ENCODE measurements around the gene MAN1A1. TPM values are rescaled to one million over a fixed set of nuclear protein-coding genes. Genes with fewer than 3 reads are reported as not detected.

MAN1A1 gene
- total and polyA plus RNA-seq, 2 of the 4 experiments (the other 2 are of a cell fraction): 5.9 to 6.4 TPM

DNA sequence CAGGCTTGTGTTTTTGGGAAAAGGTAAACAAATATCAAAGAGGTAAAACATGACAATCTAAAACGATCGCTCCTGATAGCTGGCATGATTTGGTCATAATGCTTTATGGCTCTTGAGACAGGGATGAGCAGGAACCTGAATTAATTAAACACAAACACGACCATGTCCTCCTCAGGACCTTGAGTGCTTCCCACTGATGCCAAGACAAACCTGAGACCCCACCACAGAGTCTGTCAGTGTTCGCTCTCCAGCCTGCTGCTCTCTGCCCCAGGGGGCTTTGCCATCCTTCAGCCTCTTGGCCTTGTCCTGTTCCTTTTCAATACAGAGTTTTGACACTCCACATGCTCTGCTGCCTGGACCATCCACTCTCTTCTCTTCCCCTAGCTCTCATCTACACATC lies 119.4 kb downstream of the MAN1A1 start:
- H3K79me1 ChIP-seq (ENCODE audit: low read depth in 1 of 2, low read length in 2 of 2): no peaks in the 10 kb centered on the region
- WGBS, 2 experiments (ENCODE audit: extremely low coverage in 2 of 2, insufficient read length in 1 of 2): 40% methylated on average over 1 of the region's 4 CpGs; no CpG with 5 or more reads in 1 of the 2 experiments
- H4K8ac ChIP-seq (ENCODE audit: low read depth in 2 of 2, low read length in 2 of 2): no peak overlapping the region
- no peak overlapping the region for H2BK15ac ChIP-seq (ENCODE audit: low read depth, low read length)
- no TSS peak for BruUV-seq (replicated peaks)
- no peak overlapping the region for H3K18ac ChIP-seq (ENCODE audit: low read depth, low read length)
- no peak overlapping the region for H3K9ac ChIP-seq (ENCODE audit: low read depth, low read length)
- no peak overlapping the region for H3K4me2 ChIP-seq (ENCODE audit: low read depth, low read length)
- H4K20me1 ChIP-seq (ENCODE audit: insufficient read depth, low read length): no peaks in the 10 kb centered on the region
- H3K14ac ChIP-seq (replicated peaks; ENCODE audit: low read depth, low read length): no peak overlapping the region
- H3K9me1 ChIP-seq (ENCODE audit: insufficient read depth, low read length): no peaks in the 10 kb centered on the region
- TF ChIP-seq, protein P1, sequence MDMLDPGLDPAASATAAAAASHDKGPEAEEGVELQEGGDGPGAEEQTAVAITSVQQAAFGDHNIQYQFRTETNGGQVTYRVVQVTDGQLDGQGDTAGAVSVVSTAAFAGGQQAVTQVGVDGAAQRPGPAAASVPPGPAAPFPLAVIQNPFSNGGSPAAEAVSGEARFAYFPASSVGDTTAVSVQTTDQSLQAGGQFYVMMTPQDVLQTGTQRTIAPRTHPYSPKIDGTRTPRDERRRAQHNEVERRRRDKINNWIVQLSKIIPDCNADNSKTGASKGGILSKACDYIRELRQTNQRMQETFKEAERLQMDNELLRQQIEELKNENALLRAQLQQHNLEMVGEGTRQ (IDR thresholded peaks at IDR 0.05; ENCODE audit: low read depth, low read length): no peak
- TF ChIP-seq, protein P2, sequence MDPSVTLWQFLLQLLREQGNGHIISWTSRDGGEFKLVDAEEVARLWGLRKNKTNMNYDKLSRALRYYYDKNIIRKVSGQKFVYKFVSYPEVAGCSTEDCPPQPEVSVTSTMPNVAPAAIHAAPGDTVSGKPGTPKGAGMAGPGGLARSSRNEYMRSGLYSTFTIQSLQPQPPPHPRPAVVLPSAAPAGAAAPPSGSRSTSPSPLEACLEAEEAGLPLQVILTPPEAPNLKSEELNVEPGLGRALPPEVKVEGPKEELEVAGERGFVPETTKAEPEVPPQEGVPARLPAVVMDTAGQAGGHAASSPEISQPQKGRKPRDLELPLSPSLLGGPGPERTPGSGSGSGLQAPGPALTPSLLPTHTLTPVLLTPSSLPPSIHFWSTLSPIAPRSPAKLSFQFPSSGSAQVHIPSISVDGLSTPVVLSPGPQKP (IDR thresholded peaks at IDR 0.05; ENCODE audit: borderline replicate concordance, low read depth, low read length): no peak
- TF ChIP-seq FOS (IDR thresholded peaks at IDR 0.05; ENCODE audit: low read depth, low read length) (no peak), POLR2A (IDR thresholded peaks at IDR 0.05; ENCODE audit: low read depth, low read length) (no peak), MAFK (IDR thresholded peaks at IDR 0.05; ENCODE audit: low read depth, low read length) (no peak), MXI1 (IDR thresholded peaks at IDR 0.05; ENCODE audit: borderline replicate concordance, low read depth, low read length) (no peak), RCOR1 (IDR thresholded peaks at IDR 0.05; ENCODE audit: insufficient replicate concordance, low read length) (no peak), NFE2L2 (IDR thresholded peaks at IDR 0.05; ENCODE audit: low read depth, low read length) (no peak), MAZ (IDR thresholded peaks at IDR 0.05; ENCODE audit: borderline replicate concordance, low read depth, low read length) (no peak)
- TF ChIP-seq, protein P3, sequence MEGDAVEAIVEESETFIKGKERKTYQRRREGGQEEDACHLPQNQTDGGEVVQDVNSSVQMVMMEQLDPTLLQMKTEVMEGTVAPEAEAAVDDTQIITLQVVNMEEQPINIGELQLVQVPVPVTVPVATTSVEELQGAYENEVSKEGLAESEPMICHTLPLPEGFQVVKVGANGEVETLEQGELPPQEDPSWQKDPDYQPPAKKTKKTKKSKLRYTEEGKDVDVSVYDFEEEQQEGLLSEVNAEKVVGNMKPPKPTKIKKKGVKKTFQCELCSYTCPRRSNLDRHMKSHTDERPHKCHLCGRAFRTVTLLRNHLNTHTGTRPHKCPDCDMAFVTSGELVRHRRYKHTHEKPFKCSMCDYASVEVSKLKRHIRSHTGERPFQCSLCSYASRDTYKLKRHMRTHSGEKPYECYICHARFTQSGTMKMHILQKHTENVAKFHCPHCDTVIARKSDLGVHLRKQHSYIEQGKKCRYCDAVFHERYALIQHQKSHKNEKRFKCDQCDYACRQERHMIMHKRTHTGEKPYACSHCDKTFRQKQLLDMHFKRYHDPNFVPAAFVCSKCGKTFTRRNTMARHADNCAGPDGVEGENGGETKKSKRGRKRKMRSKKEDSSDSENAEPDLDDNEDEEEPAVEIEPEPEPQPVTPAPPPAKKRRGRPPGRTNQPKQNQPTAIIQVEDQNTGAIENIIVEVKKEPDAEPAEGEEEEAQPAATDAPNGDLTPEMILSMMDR (conservative IDR thresholded peaks at IDR 0.05; ENCODE audit: low read depth, low read length): no peak
- H3K4me1 ChIP-seq (ENCODE audit: control insufficient read depth, insufficient read depth, low read length): no peaks in the 10 kb centered on the region
- H3K23ac ChIP-seq (ENCODE audit: low read depth, low read length): no peak overlapping the region
- H3K27ac ChIP-seq (ENCODE audit: insufficient read depth, low read length): no peak overlapping the region
- no peaks in the 10 kb centered on the region for H3K9me3 ChIP-seq (ENCODE audit: control insufficient read depth, insufficient read depth, low read length)
- no peaks in the 10 kb centered on the region for H3K27me3 ChIP-seq (ENCODE audit: control insufficient read depth, insufficient read depth, low read length)
- no peak overlapping the region for H3K4ac ChIP-seq (ENCODE audit: low read depth, low read length)
- no peak overlapping the region for H2AK9ac ChIP-seq (replicated peaks; ENCODE audit: low read depth, low read length, poor library complexity)
- intact Hi-C loops (cut with micrococcal nuclease) (no loop called here), dilution Hi-C loops (cut with HindIII; ENCODE audit: low sequenced_read_pairs, unreplicated experiment) (no loop called here), in situ Hi-C loops (cut with MboI; ENCODE audit: low sequenced_read_pairs) (no loop called here)
- H4K91ac ChIP-seq (ENCODE audit: insufficient read depth, low read depth, low read length): no peak overlapping the region
- no peaks in the 10 kb centered on the region for H3K36me3 ChIP-seq (ENCODE audit: control insufficient read depth, insufficient read depth, low read length)
- DNase-seq (no peak), ATAC-seq (ENCODE audit: low read depth) (no peak)
- H3K4me3 ChIP-seq (ENCODE audit: insufficient read depth, low read depth, low read length): no peak overlapping the region
- no peak overlapping the region for H2AFZ ChIP-seq (replicated peaks; ENCODE audit: low read length, poor library complexity)
- no peak overlapping the region for H2BK120ac ChIP-seq (ENCODE audit: low read depth, low read length)
- H2AK5ac ChIP-seq (ENCODE audit: low read depth, low read length): no peak overlapping the region
- no peak overlapping the region for H4K5ac ChIP-seq (ENCODE audit: low read depth, low read length)
- ChIA-PET POLR2A (ENCODE audit: unreplicated experiment) (no interaction called here), CTCF (no interaction called here)
- no peak overlapping the region for H2BK5ac ChIP-seq (ENCODE audit: low read depth, low read length, poor library complexity, severe bottlenecking)
- H3K56ac ChIP-seq (ENCODE audit: extremely low read depth, insufficient read depth, low read length): no peak overlapping the region
- no peak overlapping the region for H2BK20ac ChIP-seq (ENCODE audit: low read depth, low read length)
